Right lobe of liver (tissue), 4 donors: ENCODE measurements around the gene OR2A42.
"Not testable (repeated sequence)": the region's sequence is repeated elsewhere in the genome, so short reads cannot be mapped to it uniquely, and the experiment has no call there.

Experiments used
- CTCF ChIP-seq, 4 donors: fragments of 200-600 bp in 3 of 4; fragments of 450-650 bp in 1 of 4; IDR thresholded peaks; one replicate each; pipeline versions ENCODE4 v1.5.1 to v1.8.0; 2016 to 2022; ENCODE audit warnings: antibody characterized with exemption in 4 of 4, mild to moderate bottlenecking in 2 of 4
- POLR2A ChIP-seq: fragments of 450-650 bp; IDR thresholded peaks from one replicate; pipeline ENCODE4 v1.6.1; 2017; ENCODE audit warnings: antibody characterized with exemption, mild to moderate bottlenecking
- donor health status: DM: no; HTN: no; CAD: no.
- donor health status: DM: no; HTN: no; CAD: no.
- donor health status: DM: no; HTN: yes; CAD: no.

GRCh38 chr7:144262128-144262527 lies 22.7 kb upstream of the OR2A42 start:
- TF ChIP-seq CTCF (IDR thresholded peaks at IDR 0.05); POLR2A: not testable (repeated sequence)
